Nephron progenitor cell (in vitro differentiated cells): ENCODE measurements around the gene FTL.
A peak's percentile ranks its signal among the peaks of the same experiment; 100 is the strongest.

Source experiments
- DNase-seq: peaks from one replicate; pipeline ENCODE4 v3.0.0; 2021
- H3K27ac Mint-ChIP-seq: 2 replicates; pipeline ENCODE4 v1.8.0; 2021; ENCODE audit warnings: mild to moderate bottlenecking, moderate library complexity, mixed read lengths
- H3K27me3 Mint-ChIP-seq: 2 replicates; pipeline ENCODE4 v1.8.0; 2021; ENCODE audit warnings: mild to moderate bottlenecking, low read depth, mixed read lengths; ENCODE audit not compliant: poor library complexity
- H3K36me3 Mint-ChIP-seq: 2 replicates; pipeline ENCODE4 v1.8.0; 2021; ENCODE audit warnings: low read depth, mixed read lengths
- H3K4me1 Mint-ChIP-seq: 2 replicates; pipeline ENCODE4 v1.8.0; 2021; ENCODE audit warnings: mixed read lengths
- H3K4me3 Mint-ChIP-seq: 2 replicates; pipeline ENCODE4 v1.8.0; 2021; ENCODE audit warnings: mild to moderate bottlenecking, moderate library complexity, mixed read lengths
- H3K9me3 Mint-ChIP-seq: 2 replicates; pipeline ENCODE4 v1.8.0; 2021; ENCODE audit warnings: mild to moderate bottlenecking, moderate library complexity, mixed read lengths
- CTCF ChIP-seq: fragments of 200-600 bp; sonication (generic); IDR thresholded peaks from 2 replicates; pipeline ENCODE4 v1.5.0; 2021; ENCODE audit warnings: antibody characterized with exemption

The FTL gene

GRCh38 chr19:48928164-48929025 lies 36.7 kb upstream of the FTL start:
- no peak for DNase-seq
- TF ChIP-seq CTCF = no peak
- H3K27me3 Mint-ChIP-seq = peaks cover 24% of the 10 kb centered on the region
- H3K4me1 Mint-ChIP-seq = peaks cover 6% of the 10 kb centered on the region
- no peaks in the 10 kb centered on the region for H3K9me3 Mint-ChIP-seq
- H3K36me3 Mint-ChIP-seq = no peaks in the 10 kb centered on the region
- no peak overlapping the region for H3K4me3 Mint-ChIP-seq
- no peak overlapping the region for H3K27ac Mint-ChIP-seq

- Mint-ChIP-seq H3K4me1 (peaks cover 22% of the 10 kb centered on the region), H3K9me3 (peaks cover 4% of the 10 kb centered on the region), H3K36me3 (no peaks in the 10 kb centered on the region), H3K27me3 (peaks cover 42% of the 10 kb centered on the region), H3K4me3 (peak within 1 kb of the TSS; percentile 92), H3K27ac (no peak within 1 kb of the TSS)
- no peak for TF ChIP-seq CTCF
- DNase-seq = peak; percentile 92
Measured at GRCh38 chr19:48933382-48933932, 31.7 kb upstream of the FTL start, which contains the start of gene DHDH. TSS of gene DHDH (plus strand) at chr19:48933699. CDS start at chr19:48933722, 23 bp downstream.

GRCh38 chr19:48934837-48935236 lies 30.3 kb upstream of the FTL start:
- no peak overlapping the region for H3K27ac Mint-ChIP-seq
- DNase-seq = no peak
- peak overlapping the region; percentile 68 for H3K4me3 Mint-ChIP-seq
- peaks cover 47% of the 10 kb centered on the region for H3K27me3 Mint-ChIP-seq
- no peak for TF ChIP-seq CTCF
- peaks cover 7% of the 10 kb centered on the region for H3K9me3 Mint-ChIP-seq
- H3K36me3 Mint-ChIP-seq = peaks cover 8% of the 10 kb centered on the region
- H3K4me1 Mint-ChIP-seq = peaks cover 22% of the 10 kb centered on the region

GRCh38 chr19:48935864-48936263 lies 29.2 kb upstream of the FTL start:
- Mint-ChIP-seq H3K9me3 (peaks cover 11% of the 10 kb centered on the region), H3K36me3 (peaks cover 8% of the 10 kb centered on the region), H3K27ac (no peak overlapping the region), H3K27me3 (peaks cover 47% of the 10 kb centered on the region), H3K4me3 (no peak overlapping the region), H3K4me1 (peaks cover 22% of the 10 kb centered on the region)
- DNase-seq = no peak
- no peak for TF ChIP-seq CTCF

GRCh38 chr19:48938256-48938655 lies 26.9 kb upstream of the FTL start:
- Mint-ChIP-seq H3K4me1 (peaks cover 17% of the 10 kb centered on the region), H3K27me3 (peaks cover 24% of the 10 kb centered on the region), H3K36me3 (peaks cover 14% of the 10 kb centered on the region), H3K4me3 (no peak overlapping the region), H3K9me3 (peaks cover 17% of the 10 kb centered on the region), H3K27ac (no peak overlapping the region)
- no peak for DNase-seq
- TF ChIP-seq CTCF = no peak
